ENCODE measurements around the gene DCTD.

DNA sequence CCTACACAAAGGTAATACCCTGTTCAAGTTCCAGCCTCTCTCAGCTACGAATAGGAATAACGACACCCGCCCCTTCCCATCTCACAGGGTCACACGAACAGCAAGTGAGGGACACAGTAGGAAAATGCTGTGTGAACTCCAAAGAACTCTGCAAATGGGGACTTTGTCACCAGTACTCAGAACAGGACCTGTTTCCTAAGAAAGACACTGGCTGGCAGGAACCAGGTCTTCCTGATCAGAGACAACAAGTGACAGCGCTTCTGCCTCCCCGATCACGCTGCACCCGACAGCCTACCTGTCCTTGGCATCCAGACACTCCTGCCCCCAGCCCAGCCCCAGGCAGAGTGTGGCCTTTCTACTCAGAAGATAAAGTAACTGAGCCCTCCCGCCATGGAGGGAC is 14.2 kb downstream of the DCTD start:
- TF ChIP-seq, protein P1, sequence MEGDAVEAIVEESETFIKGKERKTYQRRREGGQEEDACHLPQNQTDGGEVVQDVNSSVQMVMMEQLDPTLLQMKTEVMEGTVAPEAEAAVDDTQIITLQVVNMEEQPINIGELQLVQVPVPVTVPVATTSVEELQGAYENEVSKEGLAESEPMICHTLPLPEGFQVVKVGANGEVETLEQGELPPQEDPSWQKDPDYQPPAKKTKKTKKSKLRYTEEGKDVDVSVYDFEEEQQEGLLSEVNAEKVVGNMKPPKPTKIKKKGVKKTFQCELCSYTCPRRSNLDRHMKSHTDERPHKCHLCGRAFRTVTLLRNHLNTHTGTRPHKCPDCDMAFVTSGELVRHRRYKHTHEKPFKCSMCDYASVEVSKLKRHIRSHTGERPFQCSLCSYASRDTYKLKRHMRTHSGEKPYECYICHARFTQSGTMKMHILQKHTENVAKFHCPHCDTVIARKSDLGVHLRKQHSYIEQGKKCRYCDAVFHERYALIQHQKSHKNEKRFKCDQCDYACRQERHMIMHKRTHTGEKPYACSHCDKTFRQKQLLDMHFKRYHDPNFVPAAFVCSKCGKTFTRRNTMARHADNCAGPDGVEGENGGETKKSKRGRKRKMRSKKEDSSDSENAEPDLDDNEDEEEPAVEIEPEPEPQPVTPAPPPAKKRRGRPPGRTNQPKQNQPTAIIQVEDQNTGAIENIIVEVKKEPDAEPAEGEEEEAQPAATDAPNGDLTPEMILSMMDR (IDR thresholded peaks at IDR 0.05): no peak
- no peak for TF ChIP-seq POLR2A (IDR thresholded peaks at IDR 0.05)
